ENCODE data around the gene MAML3.

Gene MAML3

DNA sequence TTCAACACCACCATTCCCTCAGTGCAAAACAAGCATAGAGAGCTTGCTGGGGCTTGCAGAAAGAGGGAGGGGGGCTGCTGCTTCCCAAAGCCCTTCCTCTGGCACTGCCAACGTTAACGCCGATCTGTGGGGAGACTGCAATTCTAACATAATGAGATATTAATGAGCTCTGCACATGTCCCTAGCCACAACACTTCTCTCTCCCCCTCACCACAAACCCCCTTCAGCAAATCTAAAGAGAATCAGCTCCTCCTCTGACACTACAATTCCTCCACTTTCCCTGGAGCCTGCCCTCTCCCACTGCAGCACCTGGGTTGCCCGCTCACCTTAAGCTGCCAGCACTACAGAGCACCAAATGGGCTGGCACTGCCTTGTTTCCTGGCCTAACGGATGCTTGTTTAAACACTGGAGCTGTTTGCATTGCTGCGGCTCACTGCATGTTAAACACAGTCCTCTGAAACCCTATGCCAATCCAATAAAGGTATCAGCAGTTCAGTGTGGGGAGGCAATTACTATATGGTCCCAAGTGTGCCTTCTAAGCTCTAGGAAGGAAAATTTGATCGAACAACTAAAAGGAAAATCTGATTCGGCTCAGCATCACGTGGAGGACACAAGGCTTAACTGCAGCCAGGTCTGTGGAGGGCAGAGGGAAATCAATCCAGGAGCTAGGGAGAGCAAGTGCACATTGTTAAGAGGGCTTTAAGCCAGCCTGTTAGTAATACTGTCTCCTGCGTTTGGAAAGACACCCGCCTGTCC, 232.4 kb downstream of the MAML3 start:
- Histone ChIP-seq H3K27ac (ENCODE audit: insufficient read depth in 1 of 2, low read depth in 1 of 2, low read length in 2 of 2, poor library complexity in 1 of 2, severe bottlenecking in 2 of 2) (no peak overlapping the region), H3K27me3 (replicated peaks in 2 of 5; ENCODE audit: control insufficient read depth in 4 of 5, insufficient read depth in 5 of 5, low read length in 4 of 5) (no peaks in the 10 kb centered on the region), H3K4me3 (ENCODE audit: control insufficient read depth in 1 of 7, extremely low read depth in 1 of 7, insufficient read depth in 4 of 7, low read depth in 2 of 7, low read length in 6 of 7) (no peak overlapping the region), H3K9me3 (ENCODE audit: control extremely low read depth in 1 of 5, control insufficient read depth in 4 of 5, insufficient read depth in 2 of 5, low read depth in 1 of 5, low read length in 4 of 5) (no peaks in the 10 kb centered on the region), H3K36me3 (ENCODE audit: control insufficient read depth in 4 of 4, insufficient read depth in 4 of 4, low read length in 3 of 4) (no peaks in the 10 kb centered on the region), H3K4me1 (ENCODE audit: control extremely low read depth in 1 of 4, control insufficient read depth in 4 of 4, insufficient read depth in 4 of 4, low read length in 3 of 4) (peaks cover 0 to 33% (median 21%) of the 10 kb centered on the region in 4 experiments)
- POLR2A ChIA-PET, result no interaction called here
- WGBS (ENCODE audit: insufficient coverage), result 92% methylated on average over 6 of the region's 11 CpGs
- no peak for DNase-seq
- CTCF ChIA-PET, result interaction anchor here (0.6 to 1.6 kb wide), 7 partner anchors 9 to 331 kb away, joined by 3 to 5 read pairs (median 3); no protein-coding TSS in a partner anchor

DNA sequence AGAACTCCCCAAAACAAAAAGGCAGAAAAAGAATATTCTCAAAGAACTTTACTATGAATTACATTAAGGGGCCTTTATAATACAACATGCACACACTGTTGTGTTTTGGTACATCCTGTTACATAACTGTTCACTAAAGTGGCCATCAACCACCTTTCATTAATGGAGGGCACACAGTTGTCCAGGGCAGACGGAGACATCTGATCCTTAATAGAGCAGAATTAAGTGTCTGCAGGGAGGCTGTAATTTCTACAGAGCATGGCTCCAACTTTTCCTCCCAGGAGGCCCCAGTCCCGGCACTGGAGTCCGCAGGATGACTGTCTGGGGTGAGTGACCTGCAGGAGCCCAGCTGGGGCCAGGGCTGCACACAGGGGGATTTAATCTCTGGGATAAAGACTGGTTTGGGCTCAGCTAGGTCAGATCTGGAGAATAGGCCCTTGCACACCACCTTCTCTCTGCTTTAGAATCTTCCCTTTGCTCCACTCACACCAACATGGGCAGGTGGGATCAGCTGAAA, 233.4 kb downstream of the MAML3 start:
- CTCF ChIA-PET, result interaction anchor here (1.6 kb wide), 1 partner anchor 332 kb away, joined by 4 read pairs; no protein-coding TSS in a partner anchor
- no peak for DNase-seq
- no peaks in the 10 kb centered on the region for H3K27me3 ChIP-seq (replicated peaks in 2 of 5; ENCODE audit: control insufficient read depth in 4 of 5, insufficient read depth in 5 of 5, low read length in 4 of 5)
- POLR2A ChIA-PET, result no interaction called here
- peaks cover 0 to 33% (median 21%) of the 10 kb centered on the region in 4 experiments for H3K4me1 ChIP-seq (ENCODE audit: control extremely low read depth in 1 of 4, control insufficient read depth in 4 of 4, insufficient read depth in 4 of 4, low read length in 3 of 4)
- H3K9me3 ChIP-seq (ENCODE audit: control extremely low read depth in 1 of 5, control insufficient read depth in 4 of 5, insufficient read depth in 2 of 5, low read depth in 1 of 5, low read length in 4 of 5), result no peaks in the 10 kb centered on the region
- 100% methylated on average over 2 of the region's 3 CpGs for WGBS (ENCODE audit: insufficient coverage)
- H3K36me3 ChIP-seq (ENCODE audit: control insufficient read depth in 4 of 4, insufficient read depth in 4 of 4, low read length in 3 of 4), result no peaks in the 10 kb centered on the region
- H3K4me3 ChIP-seq (ENCODE audit: control insufficient read depth in 1 of 7, extremely low read depth in 1 of 7, insufficient read depth in 4 of 7, low read depth in 2 of 7, low read length in 6 of 7), result no peak overlapping the region
- H3K27ac ChIP-seq (ENCODE audit: insufficient read depth in 1 of 2, low read depth in 1 of 2, low read length in 2 of 2, poor library complexity in 1 of 2, severe bottlenecking in 2 of 2), result no peak overlapping the region

DNA sequence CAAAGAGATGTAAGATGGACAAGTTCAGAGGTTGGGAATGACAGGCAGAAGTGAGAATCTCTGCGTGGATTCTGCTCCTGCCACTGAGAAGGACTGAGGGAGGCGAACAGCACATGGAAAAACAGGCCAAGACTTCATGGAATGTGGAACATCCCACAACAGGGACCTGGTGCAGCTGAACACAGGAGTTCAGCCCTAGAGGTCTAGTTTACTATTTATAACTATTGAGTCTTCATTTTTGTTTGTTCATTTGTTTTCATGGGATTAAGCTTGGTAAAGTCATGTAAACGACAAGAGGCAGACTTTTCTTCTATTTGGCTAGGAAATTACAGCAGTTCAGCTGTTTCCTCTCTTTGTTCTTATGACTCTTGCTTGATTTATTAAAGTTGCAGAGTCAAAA, 234.5 kb downstream of the MAML3 start:
- Histone ChIP-seq H3K36me3 (ENCODE audit: control insufficient read depth in 4 of 4, insufficient read depth in 4 of 4, low read length in 3 of 4) (no peaks in the 10 kb centered on the region), H3K27me3 (replicated peaks in 2 of 5; ENCODE audit: control insufficient read depth in 4 of 5, insufficient read depth in 5 of 5, low read length in 4 of 5) (no peaks in the 10 kb centered on the region), H3K27ac (ENCODE audit: insufficient read depth in 1 of 2, low read depth in 1 of 2, low read length in 2 of 2, poor library complexity in 1 of 2, severe bottlenecking in 2 of 2) (no peak overlapping the region), H3K4me3 (ENCODE audit: control insufficient read depth in 1 of 7, extremely low read depth in 1 of 7, insufficient read depth in 4 of 7, low read depth in 2 of 7, low read length in 6 of 7) (no peak overlapping the region), H3K9me3 (ENCODE audit: control extremely low read depth in 1 of 5, control insufficient read depth in 4 of 5, insufficient read depth in 2 of 5, low read depth in 1 of 5, low read length in 4 of 5) (no peaks in the 10 kb centered on the region), H3K4me1 (ENCODE audit: control extremely low read depth in 1 of 4, control insufficient read depth in 4 of 4, insufficient read depth in 4 of 4, low read length in 3 of 4) (peaks cover 0 to 33% (median 21%) of the 10 kb centered on the region in 4 experiments)
- ChIA-PET POLR2A (no interaction called here), CTCF (interaction anchor here (1.8 kb wide), 1 partner anchor 11 kb away, joined by 5 read pairs; no protein-coding TSS in a partner anchor)
- peak in 2 of 3 donors; percentile 47 to 63 for DNase-seq
- 100% methylated on average over 1 of the region's 3 CpGs for WGBS (ENCODE audit: insufficient coverage)

DNA sequence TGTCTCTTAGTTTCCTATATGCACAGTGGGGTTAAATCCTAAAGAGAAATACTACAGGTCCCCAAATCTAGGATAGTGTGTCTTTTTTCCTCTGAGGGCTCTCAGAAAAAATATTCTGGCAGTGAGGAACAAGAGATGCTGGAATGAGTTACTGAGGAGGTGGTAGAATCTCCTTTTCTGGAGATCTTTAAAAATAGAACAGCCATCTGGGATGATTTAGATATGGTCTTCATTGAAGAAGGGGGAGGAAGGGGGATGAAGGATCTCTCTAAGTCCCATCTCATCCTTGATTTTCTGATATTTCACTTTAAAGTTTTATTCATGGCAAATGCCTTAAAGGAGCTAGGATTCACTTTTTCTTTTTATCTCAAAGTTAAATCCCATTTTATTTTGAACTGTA, 235.0 kb downstream of the MAML3 start:
- POLR2A ChIA-PET, result no interaction called here
- no peak for DNase-seq

DNA sequence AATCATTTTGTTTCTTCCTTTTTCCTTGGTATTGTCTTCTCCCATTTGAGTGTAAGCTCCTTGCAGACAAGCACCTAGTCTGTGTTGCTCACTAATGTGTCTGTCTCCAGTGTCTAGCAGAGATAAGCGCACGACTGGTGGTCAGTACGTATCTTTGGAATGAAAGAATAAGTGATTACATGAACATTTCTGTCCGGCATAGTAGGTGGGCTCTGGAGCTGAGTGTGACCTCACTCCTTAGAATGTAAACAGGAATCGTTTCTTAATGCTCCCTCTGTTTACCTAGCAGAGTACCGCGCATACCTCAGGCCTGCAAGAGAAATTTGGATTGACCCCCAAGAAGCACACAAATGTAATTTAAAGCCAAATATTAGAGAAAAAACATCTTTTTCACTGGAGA, 235.4 kb downstream of the MAML3 start:
- H3K9me3 ChIP-seq (ENCODE audit: control extremely low read depth in 1 of 5, control insufficient read depth in 4 of 5, insufficient read depth in 2 of 5, low read depth in 1 of 5, low read length in 4 of 5), result no peaks in the 10 kb centered on the region
- no peak overlapping the region for H3K4me3 ChIP-seq (ENCODE audit: control insufficient read depth in 1 of 7, extremely low read depth in 1 of 7, insufficient read depth in 4 of 7, low read depth in 2 of 7, low read length in 6 of 7)
- no peak overlapping the region for H3K27ac ChIP-seq (ENCODE audit: insufficient read depth in 1 of 2, low read depth in 1 of 2, low read length in 2 of 2, poor library complexity in 1 of 2, severe bottlenecking in 2 of 2)
- no peaks in the 10 kb centered on the region for H3K36me3 ChIP-seq (ENCODE audit: control insufficient read depth in 4 of 4, insufficient read depth in 4 of 4, low read length in 3 of 4)
- 100% methylated on average over 4 of the region's 7 CpGs for WGBS (ENCODE audit: insufficient coverage)
- no peak for DNase-seq
- ChIA-PET POLR2A (no interaction called here), CTCF (interaction anchor here (1.8 kb wide), 1 partner anchor 10 kb away, joined by 5 read pairs; no protein-coding TSS in a partner anchor)
- H3K4me1 ChIP-seq (ENCODE audit: control extremely low read depth in 1 of 4, control insufficient read depth in 4 of 4, insufficient read depth in 4 of 4, low read length in 3 of 4), result peaks cover 0 to 33% (median 21%) of the 10 kb centered on the region in 4 experiments
- H3K27me3 ChIP-seq (replicated peaks in 2 of 5; ENCODE audit: control insufficient read depth in 4 of 5, insufficient read depth in 5 of 5, low read length in 4 of 5), result no peaks in the 10 kb centered on the region

More for the DNA sequence above, 235.0 kb downstream of the MAML3 start:
- Histone ChIP-seq H3K4me3 (ENCODE audit: control insufficient read depth in 1 of 7, extremely low read depth in 1 of 7, insufficient read depth in 4 of 7, low read depth in 2 of 7, low read length in 6 of 7) (no peak overlapping the region), H3K9me3 (ENCODE audit: control extremely low read depth in 1 of 5, control insufficient read depth in 4 of 5, insufficient read depth in 2 of 5, low read depth in 1 of 5, low read length in 4 of 5) (no peaks in the 10 kb centered on the region), H3K27ac (ENCODE audit: insufficient read depth in 1 of 2, low read depth in 1 of 2, low read length in 2 of 2, poor library complexity in 1 of 2, severe bottlenecking in 2 of 2) (no peak overlapping the region), H3K27me3 (replicated peaks in 2 of 5; ENCODE audit: control insufficient read depth in 4 of 5, insufficient read depth in 5 of 5, low read length in 4 of 5) (no peaks in the 10 kb centered on the region), H3K4me1 (ENCODE audit: control extremely low read depth in 1 of 4, control insufficient read depth in 4 of 4, insufficient read depth in 4 of 4, low read length in 3 of 4) (peaks cover 0 to 33% (median 21%) of the 10 kb centered on the region in 4 experiments), H3K36me3 (ENCODE audit: control insufficient read depth in 4 of 4, insufficient read depth in 4 of 4, low read length in 3 of 4) (no peaks in the 10 kb centered on the region)
- CTCF ChIA-PET, result interaction anchor here (1.8 kb wide), 1 partner anchor 11 kb away, joined by 5 read pairs; no protein-coding TSS in a partner anchor

DNA sequence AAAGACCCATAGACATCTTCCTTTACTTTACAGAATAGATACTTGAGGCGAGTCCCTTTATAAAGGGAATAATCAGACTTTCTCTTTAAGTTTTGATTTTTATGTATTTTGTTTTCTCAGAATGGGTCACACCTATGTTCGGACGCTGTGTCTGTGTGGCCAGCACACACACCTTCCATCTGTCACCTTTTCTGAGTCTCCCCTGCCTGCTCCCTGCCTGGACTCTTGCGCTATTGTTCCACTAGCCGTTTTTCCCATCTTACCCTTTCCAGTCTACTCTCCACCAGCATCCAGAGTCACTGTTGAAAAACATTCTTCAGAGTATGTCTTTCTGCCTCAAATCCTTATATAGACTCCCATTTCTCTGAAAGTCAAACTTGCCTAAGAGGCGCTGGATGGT, 236.1 kb downstream of the MAML3 start:
- 99% methylated on average over 5 of the region's 6 CpGs for WGBS (ENCODE audit: insufficient coverage)
- CTCF ChIA-PET, result no interaction called here
- Histone ChIP-seq H3K27me3 (replicated peaks in 2 of 5; ENCODE audit: control insufficient read depth in 4 of 5, insufficient read depth in 5 of 5, low read length in 4 of 5) (no peaks in the 10 kb centered on the region), H3K27ac (ENCODE audit: insufficient read depth in 1 of 2, low read depth in 1 of 2, low read length in 2 of 2, poor library complexity in 1 of 2, severe bottlenecking in 2 of 2) (no peak overlapping the region), H3K4me1 (ENCODE audit: control extremely low read depth in 1 of 4, control insufficient read depth in 4 of 4, insufficient read depth in 4 of 4, low read length in 3 of 4) (peaks cover 0 to 33% (median 21%) of the 10 kb centered on the region in 4 experiments), H3K4me3 (ENCODE audit: control insufficient read depth in 1 of 7, extremely low read depth in 1 of 7, insufficient read depth in 4 of 7, low read depth in 2 of 7, low read length in 6 of 7) (no peak overlapping the region), H3K9me3 (ENCODE audit: control extremely low read depth in 1 of 5, control insufficient read depth in 4 of 5, insufficient read depth in 2 of 5, low read depth in 1 of 5, low read length in 4 of 5) (no peaks in the 10 kb centered on the region), H3K36me3 (ENCODE audit: control insufficient read depth in 4 of 4, insufficient read depth in 4 of 4, low read length in 3 of 4) (no peaks in the 10 kb centered on the region)
- POLR2A ChIA-PET, result no interaction called here
- no peak for DNase-seq

DNA sequence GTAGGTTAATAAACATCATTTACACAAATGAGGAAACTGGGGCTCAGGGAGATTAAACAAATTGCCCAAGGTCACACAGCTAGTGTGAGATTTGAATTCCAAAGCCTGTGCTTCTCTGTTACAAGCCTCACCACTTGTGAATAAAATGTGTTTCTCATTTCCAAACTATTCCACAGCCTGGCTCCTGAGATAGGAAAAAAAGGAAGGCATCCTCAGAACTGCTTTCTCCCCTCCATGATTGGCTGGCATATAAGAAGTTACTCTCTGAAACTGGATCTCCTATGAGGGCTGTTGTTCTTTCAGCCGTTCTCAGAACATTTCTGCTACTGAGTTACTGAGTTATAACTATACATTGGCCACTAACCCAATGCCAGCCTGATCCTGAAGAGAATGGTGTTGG, 237.9 kb downstream of the MAML3 start:
- peaks cover 0 to 19% (median 17%) of the 10 kb centered on the region in 4 experiments for H3K4me1 ChIP-seq (ENCODE audit: control extremely low read depth in 1 of 4, control insufficient read depth in 4 of 4, insufficient read depth in 4 of 4, low read length in 3 of 4)
- no CpG with 5 or more reads among the region's 1 CpG for WGBS (ENCODE audit: insufficient coverage)
- H3K36me3 ChIP-seq (ENCODE audit: control insufficient read depth in 4 of 4, insufficient read depth in 4 of 4, low read length in 3 of 4), result no peaks in the 10 kb centered on the region
- ChIA-PET CTCF (no interaction called here), POLR2A (no interaction called here)
- no peak for DNase-seq
- H3K27ac ChIP-seq (ENCODE audit: insufficient read depth in 1 of 2, low read depth in 1 of 2, low read length in 2 of 2, poor library complexity in 1 of 2, severe bottlenecking in 2 of 2), result no peak overlapping the region
- H3K4me3 ChIP-seq (ENCODE audit: control insufficient read depth in 1 of 7, extremely low read depth in 1 of 7, insufficient read depth in 4 of 7, low read depth in 2 of 7, low read length in 6 of 7), result no peak overlapping the region
- no peaks in the 10 kb centered on the region for H3K27me3 ChIP-seq (replicated peaks in 2 of 5; ENCODE audit: control insufficient read depth in 4 of 5, insufficient read depth in 5 of 5, low read length in 4 of 5)
- no peaks in the 10 kb centered on the region for H3K9me3 ChIP-seq (ENCODE audit: control extremely low read depth in 1 of 5, control insufficient read depth in 4 of 5, insufficient read depth in 2 of 5, low read depth in 1 of 5, low read length in 4 of 5)
